GM19023 (cell line): Measurements from ENCODE around the gene ARL6IP4.

Source experiments
- ATAC-seq: cut with Tn5 transposase; IDR thresholded peaks from one replicate; pipeline ENCODE4 v1.9.1; 2021; ENCODE audit warnings: mild to moderate bottlenecking, moderate library complexity; ENCODE audit not compliant: unreplicated experiment

ARL6IP4 gene

GRCh38 chr12:122958198-122958888 lies 22.1 kb upstream of the ARL6IP4 start:
- no peak for ATAC-seq

GRCh38 chr12:122959566-122960192 lies 20.8 kb upstream of the ARL6IP4 start:
- ATAC-seq = no peak

GRCh38 chr12:122960193-122960569 lies 20.3 kb upstream of the ARL6IP4 start:
- ATAC-seq = no peak

- ATAC-seq = no peak
Observed at GRCh38 chr12:122961531-122962329, 18.8 kb upstream of the ARL6IP4 start.

- no peak for ATAC-seq
Observed at GRCh38 chr12:122963941-122964265, 16.6 kb upstream of the ARL6IP4 start.

GRCh38 chr12:122964439-122965257 lies 15.8 kb upstream of the ARL6IP4 start:
- no peak for ATAC-seq

- ATAC-seq = no peak
Observed at GRCh38 chr12:122965321-122965751, 15.1 kb upstream of the ARL6IP4 start.

GRCh38 chr12:122965851-122966742 lies 14.4 kb upstream of the ARL6IP4 start, which contains the start of gene ABCB9:
TSS of gene ABCB9 (minus strand) at chr12:122966463. CDS start at chr12:122960235, 6,228 bp downstream.
- ATAC-seq = peak; percentile 78

GRCh38 chr12:122966743-122967550 lies 13.5 kb upstream of the ARL6IP4 start:
- no peak for ATAC-seq

- no peak for ATAC-seq
Observed at GRCh38 chr12:122968104-122968503, 12.4 kb upstream of the ARL6IP4 start.

- ATAC-seq = no peak
Observed at GRCh38 chr12:122969676-122970075, 10.8 kb upstream of the ARL6IP4 start.

- peak; percentile 84 for ATAC-seq
Observed at GRCh38 chr12:122974274-122974891, 6.1 kb upstream of the ARL6IP4 start.

- ATAC-seq = peak; percentile 74
Observed at GRCh38 chr12:122974892-122975789, 5.3 kb upstream of the ARL6IP4 start, which contains the start of gene OGFOD2. TSS of gene OGFOD2 (plus strand) at chr12:122975244. CDS start at chr12:122975252, 8 bp downstream.

GRCh38 chr12:122975790-122976647 lies 4.5 kb upstream of the ARL6IP4 start:
- ATAC-seq = no peak

- ATAC-seq = no peak
Observed at GRCh38 chr12:122976648-122976975, 3.9 kb upstream of the ARL6IP4 start.

GRCh38 chr12:122977153-122977552 lies 3.3 kb upstream of the ARL6IP4 start:
- ATAC-seq = no peak
